ENCODE data around the gene FXYD7.
"Not testable (repeated sequence)": the region's sequence is repeated elsewhere in the genome, so short reads cannot be mapped to it uniquely, and the experiment has no call there.

Gene FXYD7, protein sequence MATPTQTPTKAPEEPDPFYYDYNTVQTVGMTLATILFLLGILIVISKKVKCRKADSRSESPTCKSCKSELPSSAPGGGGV

DNA sequence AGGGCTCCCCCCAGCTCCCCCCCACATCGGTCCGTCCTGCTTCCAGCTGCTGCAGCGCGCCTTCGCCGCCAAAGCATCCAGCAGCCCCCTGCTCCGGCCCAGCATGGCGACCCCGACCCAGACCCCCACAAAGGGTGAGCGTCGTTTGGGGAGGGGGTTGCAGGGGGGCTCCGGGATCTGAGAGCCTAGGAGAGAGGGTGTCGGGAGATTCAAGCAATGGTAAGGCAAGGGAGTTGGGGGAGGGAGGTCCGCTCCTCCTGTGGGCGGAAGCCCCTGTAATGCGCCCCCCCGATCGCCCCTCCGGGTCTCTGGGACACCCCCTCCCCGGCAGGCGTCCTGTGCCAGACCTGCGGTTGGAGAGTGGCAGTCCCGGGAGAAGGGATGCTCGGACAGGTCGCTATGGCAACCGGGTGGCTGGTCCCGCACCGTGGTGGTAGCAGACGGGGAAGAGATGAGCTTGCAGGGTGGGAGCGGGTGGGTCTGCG lies at the start of gene FXYD7:
TSS of gene FXYD7 (plus strand) at position 25 of the 485 bp plus-strand sequence. CDS start at position 104, 79 bp downstream.
- no peak for DNase-seq

DNA sequence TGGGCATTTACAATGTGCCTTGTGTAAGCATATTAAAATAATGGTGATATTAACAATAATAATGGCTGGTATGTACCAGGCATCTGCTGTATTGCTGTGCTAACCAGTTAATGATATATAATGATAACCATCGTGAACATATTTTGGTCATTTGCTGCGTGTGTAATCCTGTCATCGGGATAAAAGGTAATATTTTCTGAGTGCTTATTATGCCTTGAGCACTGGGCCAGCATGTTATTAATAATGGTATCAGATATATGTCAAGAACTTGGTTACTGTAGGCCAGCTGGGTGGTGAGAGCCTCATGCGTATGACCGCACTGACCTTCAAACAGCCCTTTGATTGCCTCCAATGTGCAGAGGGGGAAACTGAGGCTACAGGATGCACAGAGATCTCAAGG lies 49.6 kb upstream of the FXYD7 start:
- DNase-seq: no peak

DNA sequence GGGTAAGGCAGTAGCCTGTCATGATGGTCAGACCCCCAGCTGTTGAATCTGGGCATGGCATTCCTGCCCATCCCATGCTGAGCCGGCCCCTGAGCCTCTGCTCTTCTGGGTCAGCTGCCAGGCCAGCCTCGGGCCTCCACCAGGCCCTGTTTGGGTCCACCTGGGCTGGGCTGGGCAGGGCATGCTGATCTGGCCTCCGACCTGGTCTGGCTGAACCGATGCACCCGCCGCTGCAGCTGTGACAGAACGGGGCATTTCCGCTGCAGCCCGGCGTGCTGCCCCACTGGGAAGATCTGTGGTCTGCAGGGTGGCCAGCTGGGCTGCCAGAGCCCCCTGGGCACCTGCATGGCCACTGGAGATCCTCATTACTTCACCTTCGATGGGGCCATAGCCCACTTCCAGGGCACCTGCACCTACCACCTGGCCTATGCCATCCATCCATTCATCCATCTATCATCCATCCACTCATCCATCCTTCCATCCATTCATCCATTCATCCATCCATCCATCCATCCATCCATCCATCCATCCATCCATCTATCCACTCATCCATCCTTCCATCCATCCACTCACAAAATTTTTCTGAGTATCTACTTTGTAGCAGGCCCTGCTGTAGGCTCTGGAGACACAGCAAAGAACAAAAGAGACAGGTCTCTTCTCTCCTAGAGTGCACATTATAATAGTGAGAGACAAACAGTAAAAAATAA lies 49.0 kb upstream of the FXYD7 start:
- no peak for DNase-seq

DNA sequence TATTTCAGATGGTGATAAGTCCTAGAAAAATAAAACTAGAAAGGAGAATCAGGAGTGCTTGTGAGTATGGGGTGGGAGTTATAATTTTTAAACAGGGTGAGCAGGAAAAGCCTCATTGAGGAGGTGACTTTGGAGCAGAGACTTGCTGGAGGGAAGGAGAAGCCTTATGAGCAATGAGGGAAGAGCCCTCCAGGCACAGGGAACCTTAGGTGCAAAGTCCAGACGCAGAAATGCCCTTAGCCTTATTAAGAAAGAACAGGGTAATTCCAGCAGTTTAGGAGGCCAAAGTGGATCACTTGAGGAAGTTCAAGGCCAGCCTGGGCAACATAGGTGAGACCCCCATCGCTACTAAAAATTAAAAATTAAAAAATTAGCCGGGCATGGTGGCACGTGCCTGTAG lies 48.4 kb upstream of the FXYD7 start:
- no peak for DNase-seq

DNA sequence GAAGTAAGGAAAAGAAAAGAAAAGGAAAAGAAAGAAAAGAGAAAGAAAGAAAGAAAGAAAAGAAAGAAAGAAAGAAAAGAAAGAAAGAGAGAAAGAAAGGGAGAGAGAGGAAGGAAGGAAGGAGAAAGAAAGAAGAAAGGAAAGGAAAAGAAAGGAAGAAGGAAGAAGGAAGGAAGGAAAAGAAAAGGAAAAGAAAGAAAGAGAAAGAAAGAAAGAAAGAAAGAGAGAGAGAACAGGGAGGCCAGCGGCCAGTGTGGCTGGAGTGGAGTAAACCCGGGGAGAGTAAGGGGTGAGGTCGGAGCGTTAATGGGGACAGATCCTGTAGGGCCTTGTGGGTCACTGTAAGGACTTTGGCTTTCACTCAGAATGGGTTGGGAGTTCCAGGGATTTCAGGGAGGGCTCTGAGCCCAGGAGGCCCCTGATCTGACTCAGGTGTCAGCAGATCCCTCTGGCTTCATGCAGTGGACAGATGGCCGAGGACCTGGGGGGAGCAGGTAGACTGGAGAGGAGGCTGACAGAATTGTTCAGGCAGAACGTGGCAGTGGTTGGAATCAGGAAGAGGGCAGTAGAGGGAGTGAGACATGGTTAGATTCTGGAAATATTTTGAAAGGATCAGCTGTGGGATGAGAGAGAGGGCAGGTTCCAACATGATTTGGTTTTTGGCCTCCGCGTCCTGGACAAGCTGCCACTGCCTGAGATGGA lies 47.2 kb upstream of the FXYD7 start:
- DNase-seq: no peak

DNA sequence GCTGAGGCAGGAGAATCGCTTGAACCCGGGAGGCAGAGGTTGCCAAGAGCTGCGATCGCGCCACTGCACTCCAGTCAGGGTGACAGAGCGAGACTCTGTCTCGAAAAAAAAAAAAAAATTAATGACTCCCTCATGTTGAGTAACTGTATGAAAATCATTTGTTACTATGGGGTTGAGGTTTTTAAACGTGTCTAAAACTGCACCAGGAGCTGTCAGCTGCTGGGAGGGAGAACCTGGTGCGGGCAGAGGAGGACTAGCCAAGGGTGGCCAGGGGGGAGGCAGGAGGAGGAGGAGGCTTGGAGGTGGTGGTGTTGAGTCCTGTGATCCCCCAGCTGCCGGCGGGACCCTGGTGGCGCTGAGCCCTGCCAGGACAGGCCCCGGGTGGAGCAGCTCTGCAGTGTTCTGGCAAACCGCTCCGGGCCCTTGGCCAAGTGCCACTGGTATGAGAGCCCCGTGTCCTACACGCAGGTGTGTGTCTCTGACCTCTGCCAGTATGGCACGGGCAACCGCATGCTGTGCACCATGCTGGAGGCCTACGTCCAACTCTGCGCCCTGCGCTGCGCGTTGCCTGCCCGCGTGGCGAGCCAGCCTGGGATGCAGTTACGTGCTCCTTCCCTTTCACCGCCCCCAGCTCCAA lies 44.5 kb upstream of the FXYD7 start:
- DNase-seq: peak; percentile 66

DNA sequence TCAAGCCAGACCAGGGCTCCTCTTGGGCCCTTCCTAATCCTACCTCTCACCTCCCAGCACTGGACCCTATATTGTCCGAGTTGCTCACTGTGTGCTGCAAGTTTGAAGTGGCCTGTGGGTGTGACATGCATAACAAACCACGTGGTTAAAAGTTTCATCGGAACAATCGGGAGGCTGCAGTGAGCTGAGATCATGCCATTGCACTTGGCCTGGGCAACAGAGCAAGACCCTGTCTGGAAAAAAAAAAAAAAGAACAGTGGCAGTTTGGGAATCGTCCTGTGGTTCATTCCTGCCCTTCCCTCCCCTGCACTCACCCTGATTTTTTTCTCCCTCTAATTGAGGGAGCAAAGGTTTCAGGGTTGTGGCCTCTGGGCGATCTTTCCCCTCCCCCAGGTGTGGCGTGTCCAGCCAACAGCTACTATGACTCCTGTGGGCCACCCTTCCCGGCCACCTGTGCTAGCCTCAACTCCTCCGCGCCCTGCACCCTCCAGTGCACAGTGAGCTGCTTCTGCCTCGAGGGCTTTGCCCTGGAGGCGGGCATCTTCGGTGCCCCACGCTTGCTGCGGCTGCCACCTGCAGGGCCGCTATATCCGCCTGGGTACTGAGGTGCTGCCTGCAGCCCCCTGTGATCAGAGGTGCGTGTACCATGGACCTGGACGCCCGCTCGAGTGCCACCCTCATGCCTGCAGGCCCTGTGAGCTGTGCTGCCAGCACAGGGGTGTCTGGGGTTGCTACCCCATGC lies 43.7 kb upstream of the FXYD7 start:
- no peak for DNase-seq

DNA sequence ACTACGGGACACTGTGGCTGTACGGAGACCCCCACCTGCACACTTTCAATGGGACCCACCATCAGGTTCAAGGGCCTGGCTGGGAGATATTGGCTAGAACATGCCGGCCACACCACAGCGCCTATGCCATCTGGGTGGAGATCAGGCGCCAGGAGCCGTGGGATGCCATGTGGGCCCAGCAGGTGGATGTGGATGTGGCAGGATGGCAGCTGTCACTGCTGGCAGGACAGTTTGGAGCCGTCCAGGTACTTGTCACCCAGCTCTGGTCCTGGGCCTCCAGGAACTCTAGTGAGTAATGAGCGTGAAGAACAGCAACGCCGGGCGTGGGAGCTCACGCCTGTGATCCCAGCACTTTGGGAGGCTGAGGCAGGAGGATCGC lies 43.2 kb upstream of the FXYD7 start:
- no peak for DNase-seq

DNA sequence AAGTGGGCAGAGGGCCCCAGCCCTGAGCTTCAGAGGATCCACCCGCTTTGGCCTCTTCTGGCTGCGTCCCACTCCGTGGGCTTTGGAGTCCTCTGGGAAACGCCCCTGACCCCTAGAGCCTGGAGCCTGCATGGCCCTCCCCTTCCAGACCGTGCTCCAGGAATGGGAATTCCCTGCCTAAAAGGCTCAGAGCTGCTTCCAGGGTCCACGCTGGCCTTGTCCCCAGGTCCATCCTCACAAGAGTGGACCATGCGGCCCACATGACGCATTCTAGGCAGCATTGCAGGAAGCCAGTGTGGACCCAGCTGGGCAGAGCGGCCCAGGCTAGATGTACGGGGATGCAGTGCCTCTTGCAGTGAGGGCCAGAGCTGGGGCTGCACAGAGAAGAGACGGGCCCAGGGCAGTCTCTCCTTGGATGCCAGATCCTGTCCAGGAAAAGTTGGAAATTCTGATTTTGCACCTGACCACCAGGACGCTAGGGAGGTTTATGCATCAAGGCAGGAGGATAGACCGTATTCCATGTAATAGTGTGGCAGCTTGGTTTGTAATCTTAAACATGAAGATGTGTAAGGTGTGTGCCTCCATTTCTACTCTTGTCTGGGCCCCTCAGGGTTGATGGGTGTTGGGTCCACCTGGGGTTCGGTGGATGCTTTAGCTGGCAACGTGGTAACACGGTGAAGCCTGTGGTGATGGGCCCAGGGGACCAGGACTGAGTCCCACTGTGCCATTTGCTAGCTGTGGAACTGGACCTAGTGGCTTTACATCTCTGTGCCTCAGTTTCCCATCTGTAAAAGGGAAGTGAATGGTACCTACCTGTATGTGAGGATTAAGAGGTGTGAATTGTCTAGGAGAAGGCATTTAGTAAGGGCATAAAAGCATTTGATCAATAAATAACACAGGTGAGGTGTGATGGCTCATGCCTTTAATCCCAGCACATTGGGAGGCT lies 42.2 kb upstream of the FXYD7 start:
- DNase-seq: no peak

DNA sequence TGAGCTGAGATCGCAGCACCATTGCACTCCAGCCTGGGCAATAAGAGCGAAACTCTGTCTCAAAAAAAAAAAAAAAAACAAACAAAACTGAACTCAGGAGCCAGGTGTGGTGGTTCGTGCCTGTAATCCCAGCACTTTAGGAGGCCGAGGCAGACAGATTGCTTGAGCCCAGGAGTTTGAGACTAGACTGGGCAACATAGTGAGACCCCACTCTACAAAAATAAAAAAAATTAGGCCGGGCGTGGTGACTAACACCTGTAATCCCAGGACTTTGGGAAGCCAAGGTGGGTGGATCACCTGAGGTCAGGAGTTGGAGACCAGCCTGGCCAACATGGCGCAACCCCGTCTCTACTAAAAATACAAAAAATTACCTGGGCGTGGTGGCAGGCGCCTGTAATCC lies 41.1 kb upstream of the FXYD7 start:
- DNase-seq: not testable (repeated sequence)

DNA sequence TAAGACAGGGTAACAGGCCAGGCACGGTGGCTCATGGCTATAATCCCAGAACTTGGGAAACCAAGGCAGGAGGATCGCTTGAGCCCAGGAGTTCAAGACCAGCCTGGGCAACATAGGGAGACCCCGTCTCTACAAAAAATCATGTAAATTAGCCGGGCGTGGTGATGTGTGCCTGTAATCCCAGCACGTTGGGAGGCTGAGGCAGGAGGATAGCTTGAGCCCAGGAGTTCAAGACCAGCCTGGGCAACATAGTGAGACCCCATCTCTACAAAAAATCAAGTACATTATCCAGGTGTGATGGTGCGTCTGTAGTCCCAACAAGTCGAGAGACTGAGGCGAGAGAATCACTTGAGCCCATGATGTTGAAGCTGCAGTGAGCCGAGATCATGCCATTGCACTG lies 39.4 kb upstream of the FXYD7 start:
- DNase-seq: not testable (repeated sequence)

DNA sequence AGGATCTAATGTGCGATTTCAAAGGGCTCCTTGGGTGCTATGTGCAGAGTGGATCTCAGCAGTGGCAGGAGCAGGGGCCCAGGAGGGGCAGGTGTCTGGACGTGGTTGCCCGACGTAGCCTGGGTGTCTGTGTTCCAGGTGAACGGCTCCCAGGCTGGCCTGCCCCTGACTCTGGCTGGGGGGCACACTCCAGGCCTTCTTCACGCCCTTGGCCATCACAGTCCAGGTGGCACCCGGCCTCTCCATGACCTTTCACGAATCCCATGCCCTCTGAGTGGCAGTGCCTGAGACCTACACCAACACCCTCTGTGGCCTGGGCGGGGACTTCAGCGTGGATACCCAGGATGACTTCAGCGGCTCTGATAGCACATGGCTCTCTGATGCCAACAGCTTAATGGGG lies 38.7 kb upstream of the FXYD7 start:
- no peak for DNase-seq

DNA sequence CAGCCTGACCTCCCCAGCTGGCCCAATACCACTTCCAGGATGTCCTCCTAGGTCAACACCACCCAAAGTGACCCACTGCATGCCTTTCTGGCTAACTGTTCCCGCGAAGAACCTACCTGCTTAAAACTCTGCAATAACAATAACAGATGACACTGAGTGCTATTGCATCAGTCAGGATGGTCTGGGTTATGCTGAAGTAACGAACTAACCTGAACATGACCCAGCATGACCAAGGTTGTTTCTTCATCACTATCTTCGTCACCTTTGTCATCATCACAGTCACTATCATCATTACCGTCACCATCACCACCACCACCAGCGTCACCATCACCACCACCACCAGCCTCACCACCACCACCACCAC lies 38.0 kb upstream of the FXYD7 start:
- no peak for DNase-seq

DNA sequence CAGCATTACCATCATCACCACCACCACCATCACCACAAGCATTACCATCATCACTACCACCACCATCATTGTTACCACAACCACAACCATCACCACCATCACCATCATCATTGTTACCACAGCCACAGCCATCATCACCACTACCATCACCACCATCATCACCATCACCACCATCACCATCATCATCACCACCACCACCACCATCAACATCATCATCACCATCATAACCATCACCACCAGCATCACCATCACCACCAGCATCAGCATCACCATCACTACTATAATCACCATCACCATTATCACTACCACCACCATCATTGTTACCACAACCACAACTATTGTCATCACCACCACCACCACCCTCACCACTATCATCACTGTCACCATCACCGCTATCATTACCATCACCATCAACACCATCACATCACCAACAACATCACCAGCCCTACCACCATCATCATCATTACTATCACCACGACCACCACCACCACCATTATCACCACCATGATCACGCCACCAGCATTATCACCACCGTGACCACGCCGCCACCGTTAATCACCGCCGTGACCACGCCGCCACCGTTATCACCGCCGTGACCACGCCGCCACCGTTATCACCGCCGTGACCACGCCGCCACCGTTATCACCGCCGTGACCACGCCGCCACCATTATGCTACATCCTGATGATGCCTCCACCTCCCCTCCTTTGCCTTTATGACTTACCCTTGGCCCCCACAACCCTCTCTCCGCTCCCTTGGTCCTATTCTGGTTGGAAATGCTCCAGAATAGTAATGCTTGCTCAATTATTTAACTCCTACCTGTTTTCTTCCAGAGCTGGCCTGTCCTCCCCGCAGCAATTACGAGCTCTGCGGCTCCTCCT lies 37.4 kb upstream of the FXYD7 start:
- no peak for DNase-seq

DNA sequence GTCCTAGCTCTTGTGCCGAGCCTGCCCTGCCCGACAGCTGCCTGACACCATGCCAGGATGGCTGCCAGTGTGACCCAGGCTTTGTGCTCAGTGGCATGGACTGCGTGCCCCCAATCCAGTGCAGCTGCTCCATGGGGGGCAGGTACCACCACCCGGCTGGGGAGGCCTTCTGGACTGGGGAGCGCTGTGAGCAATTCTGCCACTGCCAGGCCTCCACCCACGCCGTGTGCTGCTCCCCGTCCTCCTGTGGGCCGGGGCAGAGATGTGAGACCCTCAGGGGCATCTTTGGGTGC lies 36.8 kb upstream of the FXYD7 start:
- DNase-seq: no peak

DNA sequence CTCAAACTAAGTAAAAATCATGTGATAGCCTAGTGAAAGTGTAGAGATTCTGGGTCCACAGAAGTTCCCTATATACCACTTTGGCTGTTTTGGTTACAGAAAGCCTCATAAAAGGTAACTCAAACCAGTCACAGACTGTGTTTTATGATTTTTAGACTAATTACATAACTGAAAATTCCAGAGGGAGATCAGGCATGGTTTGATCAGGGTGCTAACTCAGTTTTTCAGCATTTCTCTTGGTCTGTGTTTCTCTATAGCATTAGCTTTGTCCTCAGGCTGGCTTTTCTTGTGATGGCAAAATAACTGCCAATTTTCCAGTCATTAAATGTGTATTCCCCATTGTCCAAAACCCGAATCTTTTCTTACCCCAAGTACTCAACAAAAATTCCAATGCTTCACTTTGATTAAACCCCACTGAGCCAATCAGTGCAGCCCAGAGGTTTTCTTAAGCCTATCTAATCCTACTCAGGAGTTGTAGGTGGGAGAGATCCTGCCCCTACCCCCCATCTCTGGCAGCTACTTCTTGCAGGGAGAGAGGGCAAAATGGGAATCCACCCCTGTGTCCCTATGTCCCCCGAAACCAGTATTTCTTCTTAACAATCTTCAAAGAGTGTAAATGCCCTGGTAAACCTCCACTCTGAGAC lies 36.0 kb upstream of the FXYD7 start:
- DNase-seq: no peak

DNA sequence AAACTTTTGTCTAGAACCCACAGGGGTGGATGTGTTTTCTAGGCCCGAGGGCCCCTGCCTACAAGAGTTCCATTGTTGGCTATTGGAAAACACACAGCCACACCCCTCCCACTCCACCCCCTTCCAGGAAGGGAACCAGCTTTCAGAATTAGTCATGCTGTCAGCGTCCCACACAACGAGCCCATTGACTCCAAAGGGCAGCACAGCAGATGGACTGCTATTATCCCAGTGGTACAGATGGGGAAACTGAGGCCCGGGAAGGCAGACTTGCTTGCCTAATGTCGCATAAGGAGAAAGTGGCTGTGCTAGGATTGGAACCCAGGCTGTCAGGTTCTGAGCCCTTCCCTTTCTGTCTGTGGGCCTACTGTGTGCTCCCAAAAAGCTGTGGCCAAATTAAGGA lies 35.5 kb upstream of the FXYD7 start:
- no peak for DNase-seq

DNA sequence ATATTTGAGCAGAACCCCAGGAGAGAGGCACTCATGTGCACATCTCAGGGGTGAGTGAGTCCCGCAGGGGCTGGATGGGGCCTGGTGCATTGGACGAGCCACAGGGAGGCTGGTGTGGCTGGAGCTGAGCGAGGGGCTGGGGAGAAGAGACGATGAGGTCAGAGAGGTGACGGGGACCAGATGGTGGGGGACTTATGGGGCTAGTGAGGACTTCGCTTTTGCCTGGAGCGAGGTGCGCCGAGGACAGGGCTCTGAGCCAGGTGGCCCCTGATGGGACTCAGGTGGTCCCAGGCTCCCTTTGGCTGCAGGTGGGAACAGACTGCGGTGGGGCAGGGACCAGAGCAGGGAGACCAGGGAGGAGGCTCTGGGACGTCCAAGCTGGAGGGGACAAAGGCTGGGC lies 34.3 kb upstream of the FXYD7 start:
- no peak for DNase-seq

DNA sequence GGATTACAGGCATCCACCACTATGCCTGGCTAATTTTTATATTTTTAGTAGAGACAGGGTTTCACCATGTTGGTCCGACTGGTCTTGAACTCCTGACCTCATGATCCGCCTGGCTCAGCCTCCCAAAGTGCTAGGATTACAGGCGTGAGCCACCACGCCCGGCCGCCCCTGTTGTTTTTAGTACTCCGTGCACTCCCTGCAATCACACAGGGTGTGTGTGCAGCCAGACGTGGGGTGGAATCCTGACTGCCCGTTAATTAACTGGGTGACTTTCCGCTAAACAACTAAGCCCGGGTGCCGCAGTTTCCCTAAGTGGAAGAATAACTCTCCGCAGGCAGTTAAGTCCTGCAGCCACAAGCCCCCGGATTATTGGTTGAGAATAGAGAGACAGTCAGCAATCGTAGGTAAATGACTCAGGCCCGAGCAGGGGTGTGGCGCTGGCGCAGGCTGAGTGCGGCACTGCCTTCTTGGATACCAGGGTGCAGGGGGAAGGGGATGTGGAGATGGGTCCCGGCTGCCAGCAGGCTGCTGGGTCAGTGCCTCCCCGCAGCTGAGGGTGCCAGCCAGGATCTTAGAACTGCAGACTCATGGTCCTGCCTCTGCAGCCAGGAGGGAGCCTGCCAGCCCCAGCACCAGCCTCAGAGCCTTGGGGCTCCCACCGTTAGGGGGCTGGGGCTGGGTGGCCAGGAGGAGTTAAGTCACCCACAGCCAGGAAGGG lies 33.5 kb upstream of the FXYD7 start:
- no peak for DNase-seq

DNA sequence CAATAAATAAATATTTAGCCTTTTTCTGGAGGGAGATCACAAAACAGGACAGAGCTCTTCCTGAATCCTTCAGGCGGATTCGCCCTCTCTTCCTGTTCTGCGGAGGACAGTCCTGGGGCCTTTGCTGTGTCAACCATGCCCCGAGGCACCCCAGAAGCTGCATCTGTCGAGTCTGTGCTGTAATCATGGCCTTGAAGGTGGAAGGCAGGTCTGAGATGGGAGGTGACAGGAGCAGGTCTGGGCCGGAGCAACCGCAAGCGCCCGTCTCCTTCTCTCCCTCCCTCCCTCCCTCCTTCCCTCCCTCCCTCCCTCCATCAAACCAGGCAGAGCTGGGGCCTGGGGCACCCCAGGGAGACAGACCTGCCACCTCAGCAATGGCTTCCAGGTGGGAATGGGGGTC lies 32.1 kb upstream of the FXYD7 start:
- no peak for DNase-seq
